ENCODE data around the gene CDH13.

Gene CDH13

DNA sequence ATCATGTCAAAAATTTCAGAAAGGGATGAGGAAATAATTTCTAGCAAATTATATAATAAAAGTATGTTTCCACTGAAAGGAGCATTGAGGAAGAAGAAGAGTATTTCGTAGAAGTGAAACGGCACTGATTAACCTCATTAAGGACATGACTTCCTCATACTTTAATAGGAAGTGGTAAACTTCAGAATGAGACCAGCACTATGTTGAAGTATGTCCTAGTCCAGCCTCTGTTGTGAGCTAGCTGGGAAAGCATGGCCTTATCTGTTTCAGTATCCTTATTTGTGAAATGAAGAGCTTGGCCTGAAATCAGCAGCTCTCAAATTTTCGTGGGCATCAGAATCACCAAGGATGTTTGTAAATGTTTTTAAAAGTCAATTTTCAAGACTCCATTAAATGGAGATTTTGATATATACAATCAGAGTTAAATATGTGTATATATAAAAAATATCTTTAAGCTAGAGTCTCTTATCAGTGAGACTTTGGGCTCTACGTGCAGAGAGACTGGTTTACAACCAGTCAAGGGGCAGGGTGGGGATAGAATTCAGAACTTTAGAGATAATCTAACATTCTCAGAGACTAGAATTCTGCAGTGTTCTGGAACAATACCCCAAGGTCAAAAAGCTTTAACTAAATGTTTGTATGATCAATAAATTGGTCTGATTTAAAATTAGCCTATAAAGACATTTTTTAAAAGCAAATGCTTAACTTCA lies 365.4 kb downstream of the CDH13 start:
- Histone ChIP-seq H3K4me1 (ENCODE audit: insufficient read depth, low read length) (no peaks in the 10 kb centered on the region), H3K27ac (ENCODE audit: low read length) (no peak overlapping the region), H3K9ac (ENCODE audit: low read depth, low read length) (no peak overlapping the region), H3K27me3 (ENCODE audit: insufficient read depth, low read length, poor library complexity) (no peaks in the 10 kb centered on the region), H3K79me2 (ENCODE audit: insufficient read depth, low read length) (no peaks in the 10 kb centered on the region), H3K4me3 (ENCODE audit: low read depth in 1 of 2, low read length in 2 of 2) (no peak overlapping the region), H3K4me2 (ENCODE audit: insufficient read depth, low read length) (no peak overlapping the region), H3K9me3 (ENCODE audit: insufficient read depth, low read length, severe bottlenecking) (no peaks in the 10 kb centered on the region), H2AFZ (ENCODE audit: low read depth, low read length) (no peak overlapping the region), H3K36me3 (ENCODE audit: insufficient read depth, low read length) (no peaks in the 10 kb centered on the region), H4K20me1 (ENCODE audit: insufficient read depth, low read length) (no peaks in the 10 kb centered on the region)
- TF ChIP-seq EZH2 (IDR thresholded peaks at IDR 0.05; ENCODE audit: borderline replicate concordance, low read depth, low read length, severe bottlenecking) (no peak), CTCF (IDR thresholded peaks at IDR 0.05; ENCODE audit: borderline replicate concordance, extremely low read depth, low read length, poor library complexity, severe bottlenecking) (no peak)
- ATAC-seq (ENCODE audit: insufficient read depth, low read depth) (no peak), DNase-seq (no peak)

GRCh38 chr16:82992786-82993185 lies 366.0 kb downstream of the CDH13 start:
- Histone ChIP-seq H3K27ac (ENCODE audit: low read length) (no peak overlapping the region), H3K9ac (ENCODE audit: low read depth, low read length) (no peak overlapping the region), H3K36me3 (ENCODE audit: insufficient read depth, low read length) (no peaks in the 10 kb centered on the region), H3K4me3 (ENCODE audit: low read depth in 1 of 2, low read length in 2 of 2) (no peak overlapping the region), H4K20me1 (ENCODE audit: insufficient read depth, low read length) (no peaks in the 10 kb centered on the region), H3K4me2 (ENCODE audit: insufficient read depth, low read length) (no peak overlapping the region), H3K27me3 (ENCODE audit: insufficient read depth, low read length, poor library complexity) (no peaks in the 10 kb centered on the region), H3K9me3 (ENCODE audit: insufficient read depth, low read length, severe bottlenecking) (no peaks in the 10 kb centered on the region), H3K79me2 (ENCODE audit: insufficient read depth, low read length) (no peaks in the 10 kb centered on the region), H3K4me1 (ENCODE audit: insufficient read depth, low read length) (no peaks in the 10 kb centered on the region), H2AFZ (ENCODE audit: low read depth, low read length) (no peak overlapping the region)
- no peak for TF ChIP-seq CTCF (IDR thresholded peaks at IDR 0.05; ENCODE audit: borderline replicate concordance, extremely low read depth, low read length, poor library complexity, severe bottlenecking)
- TF ChIP-seq EZH2 (IDR thresholded peaks at IDR 0.05; ENCODE audit: borderline replicate concordance, low read depth, low read length, severe bottlenecking) = no peak
- DNase-seq = no peak
- no peak for ATAC-seq (ENCODE audit: insufficient read depth, low read depth)

GRCh38 chr16:82993415-82993814 lies 366.6 kb downstream of the CDH13 start:
- no peaks in the 10 kb centered on the region for H3K27me3 ChIP-seq (ENCODE audit: insufficient read depth, low read length, poor library complexity)
- no peak overlapping the region for H3K4me3 ChIP-seq (ENCODE audit: low read depth in 1 of 2, low read length in 2 of 2)
- TF ChIP-seq EZH2 (IDR thresholded peaks at IDR 0.05; ENCODE audit: borderline replicate concordance, low read depth, low read length, severe bottlenecking) = no peak
- no peak for TF ChIP-seq CTCF (IDR thresholded peaks at IDR 0.05; ENCODE audit: borderline replicate concordance, extremely low read depth, low read length, poor library complexity, severe bottlenecking)
- DNase-seq (no peak), ATAC-seq (ENCODE audit: insufficient read depth, low read depth) (no peak)
- no peaks in the 10 kb centered on the region for H3K4me1 ChIP-seq (ENCODE audit: insufficient read depth, low read length)
- no peak overlapping the region for H2AFZ ChIP-seq (ENCODE audit: low read depth, low read length)
- H3K36me3 ChIP-seq (ENCODE audit: insufficient read depth, low read length) = no peaks in the 10 kb centered on the region
- no peaks in the 10 kb centered on the region for H3K79me2 ChIP-seq (ENCODE audit: insufficient read depth, low read length)
- H3K9ac ChIP-seq (ENCODE audit: low read depth, low read length) = no peak overlapping the region
- H3K27ac ChIP-seq (ENCODE audit: low read length) = no peak overlapping the region
- no peaks in the 10 kb centered on the region for H4K20me1 ChIP-seq (ENCODE audit: insufficient read depth, low read length)
- no peaks in the 10 kb centered on the region for H3K9me3 ChIP-seq (ENCODE audit: insufficient read depth, low read length, severe bottlenecking)
- H3K4me2 ChIP-seq (ENCODE audit: insufficient read depth, low read length) = no peak overlapping the region
